GM08714 (cell line): ENCODE results near the gene DLG1.

ENCODE experiments used
- H3K4me3 ChIP-seq: fragments of 200-500 bp; sonication (Bioruptor generic); 2 replicates; pipeline ENCODE4 v1.5.1; 2014; ENCODE audit warnings: mild to moderate bottlenecking, low read length, inconsistent platforms
- ZNF274 ChIP-seq: IDR thresholded peaks from 2 replicates; pipeline ENCODE4 v1.6.1; 2012; ENCODE audit warnings: mild to moderate bottlenecking, low read depth, low read length

Gene DLG1

GRCh38 chr3:197014942-197015575 is 283.4 kb downstream of the DLG1 start:
- H3K4me3 ChIP-seq, result no peak overlapping the region
- TF ChIP-seq ZNF274, result no peak

GRCh38 chr3:197014024-197014423 is 284.4 kb downstream of the DLG1 start:
- TF ChIP-seq ZNF274, result no peak
- H3K4me3 ChIP-seq, result no peak overlapping the region

GRCh38 chr3:197012540-197012883 is 285.9 kb downstream of the DLG1 start:
- no peak overlapping the region for H3K4me3 ChIP-seq
- TF ChIP-seq ZNF274, result no peak

- TF ChIP-seq ZNF274, result no peak
- H3K4me3 ChIP-seq, result no peak overlapping the region
These were observed 286.5 kb downstream of the DLG1 start for GRCh38 chr3:197011780-197012539.

GRCh38 chr3:197010556-197011351 is 287.7 kb downstream of the DLG1 start:
- no peak for TF ChIP-seq ZNF274
- H3K4me3 ChIP-seq, result no peak overlapping the region

- H3K4me3 ChIP-seq, result no peak overlapping the region
- TF ChIP-seq ZNF274, result no peak
These were observed 288.8 kb downstream of the DLG1 start for GRCh38 chr3:197009532-197010019.

- no peak for TF ChIP-seq ZNF274
- no peak overlapping the region for H3K4me3 ChIP-seq
These were observed 289.8 kb downstream of the DLG1 start for GRCh38 chr3:197008436-197009209.

- no peak for TF ChIP-seq ZNF274
- no peak overlapping the region for H3K4me3 ChIP-seq
These were observed 290.5 kb downstream of the DLG1 start for GRCh38 chr3:197007953-197008352.

- no peak overlapping the region for H3K4me3 ChIP-seq
- TF ChIP-seq ZNF274, result no peak
These were observed 291.0 kb downstream of the DLG1 start for GRCh38 chr3:197007296-197007940.

GRCh38 chr3:197006860-197007259 is 291.6 kb downstream of the DLG1 start:
- no peak for TF ChIP-seq ZNF274
- no peak overlapping the region for H3K4me3 ChIP-seq

GRCh38 chr3:197006446-197006845 is 292.0 kb downstream of the DLG1 start:
- no peak overlapping the region for H3K4me3 ChIP-seq
- TF ChIP-seq ZNF274, result no peak

GRCh38 chr3:197003461-197004385 is 294.7 kb downstream of the DLG1 start:
- peak overlapping the region; percentile 47; the same call in 1 of the 2 replicates for H3K4me3 ChIP-seq
- no peak for TF ChIP-seq ZNF274
